Stimulated activated CD8-positive, alpha-beta memory T cell treated with anti-CD3 and anti-CD28 coated beads, Interleukin-12 subunit alpha, Interleukin-12 subunit beta, amount 100 ng/mL, for 4 hours (primary cell): ENCODE data around the gene SERTAD1.
"Not testable (repeated sequence)": the region's sequence is repeated elsewhere in the genome, so short reads cannot be mapped to it uniquely, and the experiment has no call there.

ENCODE experiments used
- DNase-seq: peaks from one replicate; pipeline ENCODE4 v3.0.0-alpha.2; 2020; ENCODE audit warnings: low read depth

The SERTAD1 gene

GRCh38 chr19:40452016-40452415 lies 26.2 kb upstream of the SERTAD1 start:
- DNase-seq, result no peak

- DNase-seq, result no peak
Measured at GRCh38 chr19:40450664-40451063, 24.9 kb upstream of the SERTAD1 start.

GRCh38 chr19:40449506-40449905 lies 23.7 kb upstream of the SERTAD1 start:
- no peak for DNase-seq

DNA sequence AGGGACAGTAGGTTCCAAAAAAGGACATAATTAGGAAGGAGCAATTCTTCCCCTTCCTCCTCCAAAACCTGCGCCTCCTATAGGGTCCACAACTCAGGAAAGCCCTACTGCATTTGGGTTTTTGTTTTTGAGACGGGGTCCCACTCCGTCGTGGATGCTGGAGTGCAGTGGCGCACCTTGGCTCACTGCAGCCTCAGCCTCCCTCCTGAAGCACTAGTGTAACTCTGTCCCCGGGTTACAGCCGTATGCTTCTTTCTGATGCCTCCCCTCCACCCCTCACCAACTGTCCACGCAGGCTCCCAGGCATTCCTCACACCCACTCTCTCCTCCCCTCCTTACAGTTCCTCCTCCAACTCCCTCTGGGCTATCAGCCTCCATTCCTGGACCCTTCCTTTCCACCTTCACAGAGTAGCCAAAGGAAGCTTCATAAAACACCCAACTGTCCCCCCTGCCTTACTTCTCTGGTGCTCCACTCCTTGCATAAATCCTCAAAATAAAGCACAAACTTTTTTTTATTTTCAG lies 20.5 kb upstream of the SERTAD1 start:
- no peak for DNase-seq

GRCh38 chr19:40445780-40446262 lies 20.0 kb upstream of the SERTAD1 start:
- DNase-seq, result no peak

DNA sequence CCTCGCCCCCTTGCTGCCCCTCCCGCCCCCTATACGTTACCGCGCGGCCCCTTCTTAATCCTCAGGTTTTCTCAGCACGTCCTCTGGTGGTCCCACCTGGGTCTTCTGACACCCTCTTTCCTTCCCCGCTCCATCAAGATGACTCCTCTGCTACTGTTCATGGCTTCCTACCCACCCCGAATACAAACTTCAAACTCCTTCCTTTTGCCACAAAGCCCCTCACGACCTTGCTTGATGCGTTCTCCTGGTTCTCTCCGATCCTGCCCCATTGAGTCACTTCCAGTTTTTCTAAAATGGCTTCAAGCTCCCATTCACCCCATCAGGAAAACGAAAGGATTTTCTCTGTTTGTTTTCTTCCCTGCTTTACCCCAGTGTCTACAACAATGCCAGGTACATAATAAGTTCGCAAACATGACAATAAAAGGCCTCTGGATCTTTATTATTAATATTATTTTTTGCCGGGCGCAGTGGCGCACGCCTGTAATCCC lies 19.1 kb upstream of the SERTAD1 start:
- no peak for DNase-seq

DNA sequence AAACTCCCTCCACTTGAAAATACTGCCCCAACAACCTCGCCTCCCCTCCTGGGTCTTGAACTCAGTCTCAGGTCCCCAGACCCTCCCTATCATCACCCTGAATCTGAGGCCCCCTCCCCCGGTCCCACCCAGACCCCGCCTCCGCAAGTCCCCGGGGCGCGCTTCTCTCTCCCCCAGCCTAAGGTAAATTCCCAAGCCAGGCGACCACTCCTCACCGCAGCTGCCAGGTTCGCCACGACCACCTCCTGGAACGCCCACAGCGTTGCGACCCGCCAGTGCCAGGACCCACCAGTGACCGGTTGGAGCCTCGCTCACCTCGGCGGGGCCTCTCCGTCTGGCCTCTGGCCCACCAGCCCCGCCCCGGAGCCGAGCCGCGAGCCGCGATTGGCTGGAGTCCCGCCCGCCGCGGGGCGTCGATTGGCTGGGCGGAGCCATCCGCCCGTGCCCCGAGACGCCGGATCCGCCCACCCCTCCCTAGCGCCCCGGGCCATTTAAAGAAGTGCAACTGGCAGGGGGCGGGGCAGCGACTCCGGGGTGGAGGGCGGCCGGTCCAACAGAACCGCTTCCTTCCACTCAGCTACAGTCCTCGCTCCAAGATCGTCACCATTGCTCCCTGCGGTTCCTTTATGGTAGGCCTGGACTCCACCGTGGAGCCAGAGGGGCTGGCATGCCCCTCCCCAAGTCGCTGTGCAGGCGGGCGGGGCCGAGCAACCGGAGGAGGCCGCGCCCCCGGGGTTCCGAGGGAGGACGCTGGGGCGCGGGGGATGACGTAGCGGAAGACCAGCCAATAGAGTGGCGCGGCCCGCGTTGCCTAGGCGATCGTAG lies 18.4 kb upstream of the SERTAD1 start, which contains the start of gene SERTAD3:
TSS of gene SERTAD3 (minus strand) at position 336 of the 825 bp plus-strand sequence. CDS start 2,255 bp downstream, outside the sequence.
- peak; percentile 96 for DNase-seq

GRCh38 chr19:40443131-40443999 lies 17.6 kb upstream of the SERTAD1 start:
- DNase-seq, result peak; percentile 97

GRCh38 chr19:40442328-40443130 lies 16.7 kb upstream of the SERTAD1 start:
- no peak for DNase-seq

- DNase-seq, result no peak
Measured at GRCh38 chr19:40441719-40442253, 16.0 kb upstream of the SERTAD1 start.

DNA sequence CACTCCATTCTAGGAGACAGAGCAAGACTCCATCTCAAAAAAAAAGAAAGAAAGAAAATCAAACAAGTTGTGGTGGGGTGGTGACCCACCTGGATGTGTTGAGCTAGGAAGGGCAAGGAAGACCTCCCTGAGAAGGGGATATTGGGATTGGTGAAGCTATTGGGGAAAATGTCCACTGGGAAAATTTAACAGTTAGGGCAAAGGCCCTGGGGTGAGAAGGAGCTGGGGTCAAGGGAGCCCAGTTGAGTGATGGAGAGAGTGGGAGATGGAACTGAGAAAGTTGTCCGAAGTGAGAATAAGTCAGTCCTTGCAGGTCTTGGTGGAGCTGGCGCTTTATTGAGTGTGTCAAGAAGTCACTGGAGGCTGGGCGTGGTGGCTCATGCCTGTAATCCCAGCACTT lies 12.5 kb upstream of the SERTAD1 start:
- no peak for DNase-seq

- peak; percentile 36 for DNase-seq
Measured at GRCh38 chr19:40433391-40434216, 7.8 kb upstream of the SERTAD1 start.

GRCh38 chr19:40432760-40433159 lies 7.0 kb upstream of the SERTAD1 start:
- not testable (repeated sequence) for DNase-seq

- DNase-seq, result no peak
Measured at GRCh38 chr19:40431698-40432097, 5.9 kb upstream of the SERTAD1 start.

- DNase-seq, result not testable (repeated sequence)
Measured at GRCh38 chr19:40430242-40430641, 4.5 kb upstream of the SERTAD1 start.

DNA sequence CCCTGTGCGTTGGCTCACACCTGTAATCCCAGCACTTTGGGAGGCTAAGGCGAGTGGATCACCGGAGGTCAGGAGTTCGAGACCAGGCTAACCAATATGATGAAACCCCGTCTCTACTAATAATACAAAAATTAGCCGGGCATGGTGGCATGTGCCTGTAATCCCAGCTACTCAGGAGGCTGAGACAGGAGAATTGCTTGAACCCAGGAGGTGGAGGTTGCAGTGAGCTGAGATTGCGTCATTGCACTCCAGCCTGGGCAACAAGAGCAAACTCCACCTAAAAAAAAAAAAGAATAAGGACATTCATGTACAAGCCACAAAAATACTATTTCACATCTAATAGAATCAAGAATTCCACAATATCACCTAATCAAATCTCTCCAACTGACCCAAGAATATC lies 2.4 kb upstream of the SERTAD1 start:
- not testable (repeated sequence) for DNase-seq

DNA sequence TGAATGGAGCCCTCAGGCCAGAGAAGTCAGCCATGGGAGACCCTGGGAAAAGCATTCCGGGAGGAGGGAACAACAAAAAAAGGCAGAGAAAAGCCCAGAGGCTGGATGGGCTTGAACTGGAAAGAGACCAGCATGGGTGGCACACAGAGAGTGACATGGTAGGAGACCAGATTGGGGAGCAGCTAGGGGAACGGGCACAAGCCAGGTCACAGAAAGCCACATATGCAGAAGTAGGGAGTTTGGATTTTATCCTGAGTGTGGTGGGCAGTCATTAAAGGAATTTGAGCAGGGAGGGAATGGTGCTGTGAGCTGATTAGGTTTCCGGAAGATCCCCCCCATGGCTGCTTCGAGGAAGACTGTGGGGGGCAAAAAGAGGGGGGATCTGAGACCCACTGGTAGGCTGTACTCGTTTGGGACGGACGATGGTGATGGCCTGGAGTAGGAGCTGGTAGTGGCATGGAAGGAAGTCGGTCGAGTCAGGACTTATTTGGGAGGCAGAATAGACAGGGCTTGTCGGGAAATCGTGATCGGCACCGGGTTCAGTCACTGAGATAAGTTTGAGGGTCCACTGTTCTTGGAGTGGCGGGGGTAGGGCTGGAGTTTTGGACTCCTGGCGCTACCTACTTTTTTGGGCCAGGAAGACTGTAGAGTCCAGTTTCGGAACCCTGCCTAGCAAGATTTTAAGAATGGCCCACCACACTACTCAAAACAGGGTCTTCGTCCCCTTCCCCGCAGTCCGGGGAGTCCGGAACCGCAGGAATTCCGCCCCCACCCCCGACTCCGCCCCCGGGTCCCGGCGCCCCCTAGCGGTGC lies 949 bp downstream of the SERTAD1 start:
- DNase-seq, result no peak

DNA sequence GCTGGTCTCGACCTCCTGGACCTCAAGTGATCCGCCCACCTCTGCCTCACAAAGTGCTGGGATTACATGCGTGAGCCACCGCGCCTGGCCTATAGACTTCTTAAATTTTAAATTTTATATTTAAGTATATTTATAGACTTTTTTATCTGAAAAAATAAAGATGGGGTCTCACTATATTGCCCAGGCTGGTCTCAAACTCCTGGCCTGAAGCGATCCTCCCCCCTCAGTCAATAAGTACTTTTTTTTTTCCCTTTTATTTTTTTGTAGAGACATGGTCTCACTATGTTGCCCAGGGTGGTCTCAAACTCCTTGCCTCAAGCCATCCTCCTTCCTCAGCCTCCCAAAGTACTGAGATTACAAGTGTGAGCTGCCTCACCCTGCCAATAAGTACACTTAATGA lies 1.9 kb downstream of the SERTAD1 start:
- DNase-seq, result no peak
